ENCODE measurements around the gene MDM2. TPM values are rescaled to one million over a fixed set of nuclear protein-coding genes. Genes with fewer than 3 reads are reported as not detected.

MDM2 gene
- total and polyA plus RNA-seq, 4 donors, result 24.9 to 155 (median 108) TPM

- 95 to 97% methylated on average over 13 of the region's 13 CpGs for WGBS, 2 donors
- Histone ChIP-seq H3K9ac (ENCODE audit: insufficient read depth in 1 of 2, low read length in 2 of 2) (no peak overlapping the region), H3K36me3 (ENCODE audit: control insufficient read depth in 4 of 4, insufficient read depth in 4 of 4, low read length in 4 of 4) (no peaks in the 10 kb centered on the region), H3K27me3 (ENCODE audit: control insufficient read depth in 3 of 3, insufficient read depth in 3 of 3, low read length in 2 of 3) (no peaks in the 10 kb centered on the region), H3K4me3 (no peak overlapping the region), H3K4me1 (ENCODE audit: control insufficient read depth in 5 of 5, insufficient read depth in 5 of 5, low read length in 5 of 5) (no peaks in the 10 kb centered on the region), H3K27ac (ENCODE audit: low read depth in 1 of 2, low read length in 1 of 2) (no peak overlapping the region), H3K9me3 (ENCODE audit: control insufficient read depth in 4 of 4, insufficient read depth in 3 of 4, low read length in 3 of 4) (no peaks in the 10 kb centered on the region)
- ATAC-seq (ENCODE audit: insufficient read depth, low FRiP score) (no peak), DNase-seq (no peak)
- no peak for TF ChIP-seq CTCF (IDR thresholded peaks at IDR 0.05; ENCODE audit: control extremely low read depth, extremely low read depth)
Measured at GRCh38 chr12:68790081-68790951, 17.7 kb upstream of the MDM2 start.

GRCh38 chr12:68790952-68791234, 17.1 kb upstream of the MDM2 start:
- Histone ChIP-seq H3K36me3 (ENCODE audit: control insufficient read depth in 4 of 4, insufficient read depth in 4 of 4, low read length in 4 of 4) (no peaks in the 10 kb centered on the region), H3K4me3 (no peak overlapping the region)
- WGBS, 2 donors, result 63 to 64% methylated on average over 3 of the region's 3 CpGs

GRCh38 chr12:68791897-68792481, 16.0 kb upstream of the MDM2 start:
- Histone ChIP-seq H3K4me3 (no peak overlapping the region), H3K9me3 (ENCODE audit: control insufficient read depth in 4 of 4, insufficient read depth in 3 of 4, low read length in 3 of 4) (no peaks in the 10 kb centered on the region), H3K36me3 (ENCODE audit: control insufficient read depth in 4 of 4, insufficient read depth in 4 of 4, low read length in 4 of 4) (no peaks in the 10 kb centered on the region), H3K27ac (ENCODE audit: low read depth in 1 of 2, low read length in 1 of 2) (no peak overlapping the region), H3K9ac (ENCODE audit: insufficient read depth in 1 of 2, low read length in 2 of 2) (no peak overlapping the region), H3K4me1 (ENCODE audit: control insufficient read depth in 5 of 5, insufficient read depth in 5 of 5, low read length in 5 of 5) (no peaks in the 10 kb centered on the region), H3K27me3 (ENCODE audit: control insufficient read depth in 3 of 3, insufficient read depth in 3 of 3, low read length in 2 of 3) (no peaks in the 10 kb centered on the region)
- TF ChIP-seq CTCF (IDR thresholded peaks at IDR 0.05; ENCODE audit: control extremely low read depth, extremely low read depth), result no peak
- DNase-seq, result no peak
- no peak for ATAC-seq (ENCODE audit: insufficient read depth, low FRiP score)
- WGBS, 2 donors, result 93 to 98% methylated on average over 2 of the region's 2 CpGs

More at GRCh38 chr12:68790952-68791234, 17.1 kb upstream of the MDM2 start:
- H3K9ac ChIP-seq (ENCODE audit: insufficient read depth in 1 of 2, low read length in 2 of 2), result no peak overlapping the region
- no peak for TF ChIP-seq CTCF (IDR thresholded peaks at IDR 0.05; ENCODE audit: control extremely low read depth, extremely low read depth)
- no peaks in the 10 kb centered on the region for H3K9me3 ChIP-seq (ENCODE audit: control insufficient read depth in 4 of 4, insufficient read depth in 3 of 4, low read length in 3 of 4)
- no peak overlapping the region for H3K27ac ChIP-seq (ENCODE audit: low read depth in 1 of 2, low read length in 1 of 2)
- H3K27me3 ChIP-seq (ENCODE audit: control insufficient read depth in 3 of 3, insufficient read depth in 3 of 3, low read length in 2 of 3), result no peaks in the 10 kb centered on the region
- H3K4me1 ChIP-seq (ENCODE audit: control insufficient read depth in 5 of 5, insufficient read depth in 5 of 5, low read length in 5 of 5), result no peaks in the 10 kb centered on the region
- ATAC-seq (ENCODE audit: insufficient read depth, low FRiP score) (no peak), DNase-seq (no peak)
